WTC11 (cell line): Measurements from ENCODE around the gene AGAP1.

Experiments used
- ATF1 ChIP-seq: sonication (generic); formaldehyde crosslinking; IDR thresholded peaks from 2 replicates; pipeline ENCODE4 v1.8.1; 2023; ENCODE audit warnings: mild to moderate bottlenecking, moderate library complexity, missing genetic modification reagents
- ATF2 ChIP-seq: sonication (generic); formaldehyde crosslinking; IDR thresholded peaks from 2 replicates; pipeline ENCODE4 v1.8.1; 2022; ENCODE audit warnings: low read depth, missing genetic modification reagents, borderline replicate concordance
- CTCF ChIP-seq: fragments of 200-600 bp; IDR thresholded peaks from 2 replicates; pipeline ENCODE4 v1.8.0; 2022; ENCODE audit warnings: antibody characterized with exemption

- TF ChIP-seq CTCF, result no peak
- TF ChIP-seq ATF1, result no peak
- no peak for TF ChIP-seq ATF2 (CRISPR knock-in tag)
Measured at GRCh38 chr2:235728800-235729556, 235.1 kb downstream of the AGAP1 start.
